Panc1 (cell line): ENCODE data around the gene GZMB. TPM values are rescaled to one million over a fixed set of nuclear protein-coding genes. Genes with fewer than 3 reads are reported as not detected.

ENCODE experiments used
- ATAC-seq: fragments of 200-7000 bp; cut with Tn5 transposase; 2 replicates; pipeline ENCODE4 v1.9.1; 2020; ENCODE audit warnings: mild to moderate bottlenecking, moderate library complexity
- Bru-seq: library from RNA; stranded (reverse); fragments of 400-500 nt; gene quantifications from one replicate; lab custom pipeline; 2021; lab: Mats Ljungman, UMichigan
- BruChase-seq, 2 experiments: library from RNA; stranded (reverse); fragments of 400-500 nt; gene quantifications; one replicate each; lab custom pipeline; 2021; lab: Mats Ljungman, UMichigan
- BruUV-seq: library from RNA; stranded (reverse); fragments of 400-500 nt; replicated peaks from 2 replicates; lab custom pipeline; 2021; lab: Mats Ljungman, UMichigan
- CTCF ChIA-PET: fragments of 300-600 bp; sonication (Branson Sonifier 250); formaldehyde crosslinking; loops from one replicate; lab custom pipeline; 2022; ENCODE audit warnings: antibody characterized with exemption; lab: Charles Lee
- POLR2A ChIA-PET: fragments of 300-600 bp; sonication (Branson Sonifier 250); formaldehyde crosslinking; loops from one replicate; lab custom pipeline; 2022; ENCODE audit warnings: antibody characterized with exemption; lab: Charles Lee
- DNase-seq: peaks from one replicate; pipeline ENCODE4 v3.0.0-alpha.2; 2010; ENCODE audit warnings: low read depth, low spot score
- H3K27ac ChIP-seq: 2 replicates; pipeline ENCODE4 v1.5.1; 2011; ENCODE audit warnings: mild to moderate bottlenecking, low read length, inconsistent platforms
- H3K27me3 ChIP-seq: fragments of 200-500 bp; sonication (Bioruptor generic); 2 replicates; pipeline ENCODE4 v1.6.0; 2014; ENCODE audit warnings: low read length, inconsistent platforms; ENCODE audit not compliant: control insufficient read depth, insufficient read depth
- H3K36me3 ChIP-seq: fragments of 200-500 bp; sonication (Bioruptor generic); 2 replicates; pipeline ENCODE4 v1.5.1; 2014; ENCODE audit warnings: inconsistent platforms, mild to moderate bottlenecking, low read length, moderate library complexity; ENCODE audit not compliant: control insufficient read depth, insufficient read depth
- H3K4me1 ChIP-seq: 2 replicates; pipeline ENCODE4 v1.5.1; 2011; ENCODE audit warnings: inconsistent platforms, mild to moderate bottlenecking, low read length, moderate library complexity; ENCODE audit not compliant: control insufficient read depth, insufficient read depth
- H3K4me3 ChIP-seq, 2 experiments: 2 replicates each; pipeline ENCODE4 v1.5.1; 2011 to 2012; ENCODE audit warnings: low read depth in 2 of 2, low read length in 2 of 2, mild to moderate bottlenecking in 2 of 2, inconsistent platforms in 1 of 2, moderate library complexity in 1 of 2
- H3K9me3 ChIP-seq: fragments of 200-500 bp; sonication (Bioruptor generic); 2 replicates; pipeline ENCODE4 v1.5.1; 2014; ENCODE audit warnings: low read depth, mild to moderate bottlenecking, inconsistent platforms, low read length, moderate library complexity; ENCODE audit not compliant: control insufficient read depth, insufficient read depth
- CTCF ChIP-seq: fragments of 450-650 bp; IDR thresholded peaks from 2 replicates; pipeline ENCODE4 v1.5.1; 2017; ENCODE audit warnings: mild to moderate bottlenecking
- POLR2AphosphoS5 ChIP-seq: IDR thresholded peaks from 2 replicates; pipeline ENCODE4 v1.6.1; 2012; ENCODE audit warnings: mild to moderate bottlenecking, low read depth, low read length, moderate library complexity
- REST ChIP-seq, 2 experiments: IDR thresholded peaks; 2 replicates each; pipeline ENCODE4 v1.6.1; 2011 to 2012; ENCODE audit warnings: low read depth in 2 of 2, control low read depth in 1 of 2, low read length in 1 of 2, mild to moderate bottlenecking in 1 of 2, moderate library complexity in 1 of 2; ENCODE audit not compliant: insufficient read depth in 1 of 2
- SIN3A ChIP-seq: IDR thresholded peaks from 2 replicates; pipeline ENCODE4 v1.6.1; 2012; ENCODE audit warnings: low read depth, mild to moderate bottlenecking, low read length, moderate library complexity, borderline replicate concordance; ENCODE audit not compliant: insufficient read depth
- TCF7L2 ChIP-seq: IDR thresholded peaks from 2 replicates; pipeline ENCODE4 v1.6.1; 2011; ENCODE audit warnings: mild to moderate bottlenecking, low read depth, low read length, inconsistent platforms
- in situ Hi-C: cut with HindIII; loops from 2 replicates; pipeline ENCODE4 v1.10.0; 2016; ENCODE audit warnings: low sequenced_read_pairs, low pct_unique_long_range_greater_than_20kb
- intact Hi-C: fragments of 100-400 bp; cut with micrococcal nuclease; formaldehyde crosslinking; loops from one replicate; pipeline ENCODE4 v1.10.0; 2022; ENCODE audit not compliant: unreplicated experiment
- long read RNA-seq: library from polyadenylated mRNA; unstranded; transcript quantifications from one replicate; pipeline ENCODE4 v2.0.0, GENCODE V29; 2021; ENCODE audit not compliant: unreplicated experiment
- polyA plus RNA-seq: library from polyadenylated mRNA; unstranded; fragments of >200 nt; gene quantifications from one replicate; pipeline ENCODE4 v1.2.1, GENCODE V29; 2012; ENCODE audit warnings: missing spikeins; ENCODE audit not compliant: insufficient read length
- total RNA-seq: library from RNA; stranded (reverse); gene quantifications from one replicate; pipeline ENCODE4 v1.2.1, GENCODE V29; 2021; ENCODE audit not compliant: unreplicated experiment

The GZMB gene
- total RNA-seq (1.2 TPM), Bru-seq, nascent RNA (not detected), BruChase-seq, experiment 1, labeled RNA remaining after a 2-hour chase (not detected), BruChase-seq, experiment 2, labeled RNA remaining after a 6-hour chase (not detected)
- polyA plus RNA-seq, result not detected
- long read RNA-seq, result 0 reads

GRCh38 chr14:24634158-24634557 is at the start of gene GZMB:
TSS of gene GZMB (minus strand) at chr14:24634190. CDS start at chr14:24634160, 30 bp downstream.
- H3K27me3 ChIP-seq, result no peaks in the 10 kb centered on the region
- in situ Hi-C loops (no loop called here), intact Hi-C loops (no loop called here)
- POLR2A ChIA-PET, result no interaction called here
- DNase-seq (no peak), ATAC-seq (no peak)
- TF ChIP-seq CTCF (no peak), TCF7L2 (no peak), SIN3A (no peak), POLR2AphosphoS5 (no peak), REST (IDR thresholded peaks at IDR 0.05; ENCODE audit: insufficient read depth in 1 of 2, low read depth in 2 of 2, low read length in 1 of 2) (no peak)
- no peaks in the 10 kb centered on the region for H3K36me3 ChIP-seq
- BruUV-seq, result no TSS peak
- no peak within 1 kb of the TSS for H3K4me3 ChIP-seq
- CTCF ChIA-PET, result no interaction called here
- H3K4me1 ChIP-seq, result no peaks in the 10 kb centered on the region
- no peak within 1 kb of the TSS for H3K27ac ChIP-seq
- no peaks in the 10 kb centered on the region for H3K9me3 ChIP-seq

GRCh38 chr14:24681056-24681455 is 47.1 kb upstream of the GZMB start:
- ChIA-PET POLR2A (no interaction called here), CTCF (no interaction called here)
- Histone ChIP-seq H3K4me1 (no peaks in the 10 kb centered on the region), H3K9me3 (no peaks in the 10 kb centered on the region), H3K4me3 (no peak overlapping the region), H3K27ac (no peak overlapping the region), H3K36me3 (no peaks in the 10 kb centered on the region), H3K27me3 (peaks cover 2% of the 10 kb centered on the region; the same call in 1 of the 2 replicates)
- no TSS peak for BruUV-seq
- intact Hi-C loops (no loop called here), in situ Hi-C loops (no loop called here)
- DNase-seq, result no peak
- TF ChIP-seq TCF7L2, result no peak
- ATAC-seq, result no peak

- H3K27ac ChIP-seq, result no peak overlapping the region
- in situ Hi-C loops, result no loop called here
- TF ChIP-seq REST (IDR thresholded peaks at IDR 0.05; ENCODE audit: insufficient read depth in 1 of 2, low read depth in 2 of 2, low read length in 1 of 2), result no peak
- TF ChIP-seq POLR2AphosphoS5, result no peak
- TF ChIP-seq SIN3A, result no peak
- no peak for TF ChIP-seq TCF7L2
- no peak for TF ChIP-seq CTCF
- DNase-seq, result no peak
- H3K4me1 ChIP-seq, result no peaks in the 10 kb centered on the region
- ATAC-seq, result no peak
- no peaks in the 10 kb centered on the region for H3K36me3 ChIP-seq
- H3K9me3 ChIP-seq, result no peaks in the 10 kb centered on the region
- intact Hi-C loops, result no loop called here
- BruUV-seq, result no TSS peak
- ChIA-PET POLR2A (no interaction called here), CTCF (interaction anchor here (0.6 kb wide), 1 partner anchor 53 kb away, joined by 9 read pairs; no protein-coding TSS in a partner anchor)
- H3K27me3 ChIP-seq, result peaks cover 2% of the 10 kb centered on the region; the same call in 1 of the 2 replicates
- no peak overlapping the region for H3K4me3 ChIP-seq
Measured at GRCh38 chr14:24680516-24680915, 46.5 kb upstream of the GZMB start.
